GM18861 (cell line): Measurements from ENCODE around the gene PIP5KL1.
A peak's percentile ranks its signal among the peaks of the same experiment; 100 is the strongest.

Source experiments
- ATAC-seq: cut with Tn5 transposase; IDR thresholded peaks from one replicate; pipeline ENCODE4 v1.9.1; 2021; ENCODE audit not compliant: unreplicated experiment

Gene PIP5KL1

GRCh38 chr9:127934986-127935385 is 4.4 kb upstream of the PIP5KL1 start:
- no peak for ATAC-seq

- no peak for ATAC-seq
Observed at GRCh38 chr9:127934248-127934647, 3.7 kb upstream of the PIP5KL1 start.

GRCh38 chr9:127931092-127931881 is 710 bp upstream of the PIP5KL1 start:
- peak; percentile 31 for ATAC-seq

- no peak for ATAC-seq
Observed at GRCh38 chr9:127929625-127929979, 975 bp downstream of the PIP5KL1 start.

GRCh38 chr9:127928676-127929624 is 1.6 kb downstream of the PIP5KL1 start:
- no peak for ATAC-seq

DNA sequence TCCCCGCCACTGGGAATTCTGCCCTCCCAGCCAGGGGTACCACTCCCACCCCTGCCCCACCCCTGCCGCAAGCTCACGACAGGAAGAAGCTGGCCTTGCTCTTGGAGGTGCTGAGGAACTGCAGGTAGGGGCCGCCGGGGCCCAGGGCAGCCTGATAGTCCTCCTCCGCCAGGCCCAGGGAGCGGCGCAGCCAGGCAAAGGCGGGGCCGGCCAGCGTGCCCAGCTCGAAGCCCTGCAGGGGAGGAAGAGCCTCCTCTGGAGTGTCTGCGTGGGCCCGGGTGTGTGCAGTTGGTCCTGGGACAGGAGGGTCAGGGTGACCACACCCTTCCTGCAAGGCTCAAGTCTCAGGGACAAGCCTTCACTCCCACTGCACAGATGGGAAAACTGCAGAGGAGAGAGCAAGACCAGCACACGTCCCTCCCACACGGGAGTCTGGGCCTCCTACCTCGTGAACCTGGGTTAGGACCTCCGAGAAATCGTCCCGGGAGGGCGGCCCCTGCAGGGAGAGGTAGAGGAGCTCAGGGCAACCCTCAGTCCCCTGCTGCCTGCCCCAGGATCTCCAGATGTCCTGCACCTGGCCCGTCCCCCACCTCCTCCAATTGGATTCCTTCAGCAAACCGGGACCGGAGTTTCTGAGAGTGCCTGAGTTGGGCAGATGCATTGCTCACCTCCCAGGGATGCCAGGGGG is 2.4 kb downstream of the PIP5KL1 start:
- no peak for ATAC-seq

- ATAC-seq, result no peak
Observed at GRCh38 chr9:127927201-127927987, 3.2 kb downstream of the PIP5KL1 start.

DNA sequence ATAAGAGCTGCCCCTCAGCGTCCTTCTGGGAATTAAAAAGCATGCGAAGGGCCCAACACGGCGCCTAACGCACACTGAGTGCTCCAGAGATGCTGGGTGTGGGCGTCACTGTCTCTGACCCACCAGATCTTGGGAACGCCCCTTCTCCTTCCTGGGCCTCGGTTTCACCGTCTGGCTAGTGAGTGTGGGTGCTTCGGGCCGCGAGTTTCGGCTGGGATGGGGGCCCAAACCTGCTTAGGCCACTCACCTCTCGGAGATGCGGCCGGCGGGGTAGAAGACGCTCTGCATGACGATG is 3.7 kb downstream of the PIP5KL1 start:
- ATAC-seq, result no peak

DNA sequence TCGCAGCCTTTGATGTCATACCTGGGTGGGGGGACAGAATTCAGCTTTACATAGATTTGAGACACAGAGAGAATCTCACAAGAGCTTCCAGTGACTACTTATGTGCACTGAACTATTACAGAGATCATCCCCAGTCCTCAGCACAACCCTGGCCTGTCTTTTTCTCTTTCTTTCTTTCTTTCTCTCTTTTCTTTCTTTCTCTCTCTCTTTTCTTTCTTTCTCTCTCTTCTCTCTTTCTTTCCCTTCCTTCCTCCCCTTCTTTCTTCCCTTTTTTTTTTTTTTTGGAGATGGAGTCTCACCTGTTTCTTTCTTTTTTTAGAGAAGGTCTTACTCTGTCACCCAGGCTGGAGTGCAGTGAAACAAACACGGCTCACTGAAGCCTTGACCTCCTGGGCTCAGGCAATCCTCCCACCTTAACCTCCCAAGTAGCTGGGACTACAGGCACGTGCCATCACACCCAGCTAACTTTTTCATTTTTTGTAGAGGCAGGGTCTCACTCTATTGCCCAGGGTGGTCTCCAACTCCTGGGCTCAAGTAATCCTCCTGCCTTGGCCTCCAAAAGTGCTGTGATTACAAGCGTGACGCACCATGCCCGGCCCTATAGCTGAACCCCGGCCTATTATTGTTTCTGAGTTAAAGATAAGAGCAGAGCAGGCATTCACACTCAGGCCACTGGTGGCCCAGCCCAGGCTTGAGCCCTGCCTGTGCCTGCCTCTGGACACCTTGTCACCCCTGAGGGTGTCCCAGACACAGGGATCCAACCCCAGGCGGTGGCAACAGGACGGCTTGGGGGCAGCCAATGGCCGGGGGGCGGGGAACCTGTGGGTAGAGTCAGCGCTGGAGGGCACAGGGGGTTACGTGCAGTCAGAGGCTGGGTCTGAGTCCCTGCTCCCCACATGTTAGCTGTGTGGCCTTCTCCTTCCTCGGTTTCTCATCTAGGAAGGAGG is 4.3 kb downstream of the PIP5KL1 start:
- ATAC-seq, result no peak

DNA sequence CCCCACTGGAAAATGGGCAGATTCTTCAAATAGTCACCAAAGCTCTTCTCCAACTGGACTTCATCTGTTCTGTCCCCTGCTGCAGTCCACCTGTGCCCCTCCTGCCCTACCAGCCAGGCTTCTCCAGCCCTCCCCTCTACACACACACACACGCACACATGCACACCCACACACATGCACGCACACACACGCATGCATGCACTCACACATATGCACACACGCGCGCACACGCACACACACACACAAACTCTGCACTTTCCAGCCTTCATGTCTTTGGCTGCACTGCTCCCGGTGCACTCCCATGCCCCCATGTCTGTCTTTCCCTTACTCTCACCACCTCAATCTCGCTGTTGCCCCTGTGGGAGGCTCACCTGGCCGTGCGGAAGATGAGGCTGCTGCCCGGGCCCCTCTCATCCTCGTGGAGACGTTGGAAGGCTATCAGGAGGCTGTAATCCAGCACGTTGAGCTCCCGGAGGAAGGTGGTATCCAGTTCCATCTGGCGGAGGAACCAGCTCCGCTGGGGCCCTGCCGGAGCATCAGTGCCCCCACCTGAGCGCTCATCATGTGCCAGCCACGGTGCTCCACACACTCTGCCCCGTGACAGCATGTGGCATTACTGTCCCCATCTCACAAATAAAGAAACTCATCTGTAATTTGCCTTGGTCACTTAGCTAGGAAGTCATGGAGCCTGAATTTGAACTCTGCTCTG is 5.7 kb downstream of the PIP5KL1 start:
- no peak for ATAC-seq

- ATAC-seq, result no peak
Observed at GRCh38 chr9:127923771-127924170, 6.8 kb downstream of the PIP5KL1 start.

GRCh38 chr9:127923046-127923445 is 7.5 kb downstream of the PIP5KL1 start:
- ATAC-seq, result no peak

DNA sequence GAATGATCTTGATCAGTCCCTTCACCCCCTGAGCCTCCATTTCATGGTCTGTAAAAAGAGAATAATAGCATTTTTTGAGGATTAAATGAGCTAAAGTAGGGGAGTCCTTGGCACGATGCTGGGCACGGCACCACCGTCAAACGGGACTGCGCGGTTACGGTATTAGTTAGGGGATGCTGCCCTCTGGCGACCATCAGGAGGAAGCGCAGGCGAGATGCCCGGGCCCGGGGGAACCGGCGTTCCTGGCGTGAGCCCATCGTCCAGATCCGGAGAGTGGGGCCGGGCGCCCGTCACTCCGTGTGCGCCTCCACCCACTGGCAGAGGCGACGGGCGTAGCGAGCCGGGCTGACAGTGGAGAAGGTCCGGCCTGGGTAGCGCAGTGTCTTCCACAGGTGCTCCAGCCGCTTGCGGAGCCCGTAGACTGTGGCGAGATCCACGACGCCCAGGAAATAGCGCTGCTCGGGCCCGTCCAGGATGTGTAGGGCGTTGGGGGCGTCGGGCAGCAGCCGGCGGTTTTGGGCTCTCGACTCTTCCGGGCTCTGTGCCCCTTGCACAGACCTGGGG is 8.9 kb downstream of the PIP5KL1 start:
- no peak for ATAC-seq

- no peak for ATAC-seq
Observed at GRCh38 chr9:127920794-127921193, 9.8 kb downstream of the PIP5KL1 start.

DNA sequence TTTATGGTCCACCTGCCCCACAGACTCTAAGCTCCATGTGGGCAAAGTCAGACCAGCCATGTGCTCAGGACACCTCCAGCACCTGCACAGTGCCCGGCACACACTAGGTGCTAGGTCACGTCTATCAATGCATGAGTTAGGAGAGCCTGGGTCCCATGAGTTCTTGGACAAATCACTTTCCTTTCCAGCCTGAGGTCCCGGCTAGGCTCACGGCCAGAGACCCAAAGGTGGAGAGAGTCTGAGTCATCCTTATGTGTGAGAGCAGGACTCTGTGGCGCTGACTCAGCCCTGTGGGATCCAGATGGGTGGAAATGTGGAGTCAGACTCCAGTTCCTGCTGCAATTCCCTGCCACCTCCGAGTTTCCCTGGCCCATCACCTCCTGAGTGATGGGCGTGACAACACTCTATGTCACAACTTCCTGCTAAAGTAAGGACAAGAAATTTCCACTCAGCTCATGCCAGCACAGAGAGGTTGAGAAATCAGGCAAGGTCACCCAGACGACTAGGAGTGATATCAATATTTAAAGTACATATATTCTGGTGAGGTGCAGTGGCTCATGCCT is 11.2 kb downstream of the PIP5KL1 start:
- ATAC-seq, result no peak

GRCh38 chr9:127918183-127919107 is 12.1 kb downstream of the PIP5KL1 start:
- no peak for ATAC-seq

DNA sequence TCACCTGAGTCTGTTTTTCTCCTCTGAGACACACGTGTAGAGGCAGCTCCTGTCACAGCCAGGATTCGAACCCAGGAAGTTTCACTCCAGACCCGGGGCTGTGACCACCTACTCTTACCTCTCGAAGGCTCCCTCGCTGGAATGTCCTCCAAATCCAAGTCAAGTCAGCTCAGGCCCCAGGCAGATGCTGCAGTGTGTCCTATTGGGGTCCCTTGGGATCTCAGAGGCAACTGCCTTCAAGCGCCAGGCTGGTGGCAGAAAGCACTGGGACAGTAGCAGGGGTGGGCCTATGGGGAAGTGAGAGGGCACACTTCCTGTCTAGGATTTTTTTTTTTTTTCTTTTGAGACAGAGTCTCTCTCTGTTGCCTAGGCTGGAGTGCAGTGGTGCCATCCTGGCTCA is 13.0 kb downstream of the PIP5KL1 start:
- ATAC-seq, result no peak
